Measurements from ENCODE around the gene ZNF699.

- no peak for TF ChIP-seq CTCF (IDR thresholded peaks at IDR 0.05; ENCODE audit: poor library complexity, severe bottlenecking)
- TF ChIP-seq REST (IDR thresholded peaks at IDR 0.05; ENCODE audit: borderline replicate concordance), result no peak
- no peak for TF ChIP-seq EP300 (conservative IDR thresholded peaks at IDR 0.05; ENCODE audit: poor library complexity, severe bottlenecking)
- no peak for TF ChIP-seq TAF1 (IDR thresholded peaks at IDR 0.05; ENCODE audit: low read depth)
- TF ChIP-seq POLR2AphosphoS5 (IDR thresholded peaks at IDR 0.05), result no peak
- TF ChIP-seq EZH2 (IDR thresholded peaks at IDR 0.05; ENCODE audit: borderline replicate concordance, insufficient read depth, low read length, poor library complexity, severe bottlenecking), result no peak
- TF ChIP-seq MXI1 (conservative IDR thresholded peaks at IDR 0.05; ENCODE audit: poor library complexity, severe bottlenecking), result no peak
Measured at GRCh38 chr19:9296336-9296735, 13.3 kb downstream of the ZNF699 start.

Data from neural cell (in vitro differentiated cells).